Endothelial cell of umbilical vein (primary cell): Measurements from ENCODE around the gene KCNQ5. TPM values are rescaled to one million over a fixed set of nuclear protein-coding genes. Genes with fewer than 3 reads are reported as not detected.

Experiments
- BruUV-seq: library from RNA; stranded (reverse); fragments of 400-500 nt; replicated peaks from 2 replicates; lab custom pipeline; 2021; lab: Mats Ljungman, UMichigan
- CTCF ChIA-PET: fragments of 300-600, 350-600 bp; sonication (Branson Sonifier 250); formaldehyde crosslinking; loops from one replicate; lab custom pipeline; 2021; ENCODE audit warnings: antibody characterized with exemption, inconsistent platforms; lab: Charles Lee
- POLR2A ChIA-PET: fragments of 300-600, 350-600 bp; sonication (Branson Sonifier 250); formaldehyde crosslinking; loops from one replicate; lab custom pipeline; 2021; ENCODE audit warnings: antibody characterized with exemption, inconsistent platforms; lab: Charles Lee
- DNase-seq: peaks from one replicate; pipeline ENCODE4 v3.0.0-alpha.2; 2011; ENCODE audit warnings: low read depth, low spot score
- FAIRE-seq: peaks from 2 replicates; lab custom pipeline; 2011; peaks lifted over from hg19 to GRCh38; lab: Jason Lieb, UNC
- H2AFZ ChIP-seq: 2 replicates; pipeline ENCODE4 v1.6.0; 2012; ENCODE audit warnings: low read depth, low read length, control low read depth, inconsistent platforms
- H3K27ac ChIP-seq: 2 replicates; pipeline ENCODE4 v1.5.1; 2011; ENCODE audit warnings: low read depth, mild to moderate bottlenecking, control low read depth, low read length, moderate library complexity; ENCODE audit not compliant: insufficient read depth
- H3K27me3 ChIP-seq, 2 experiments: 2 replicates each; pipeline versions ENCODE4 v1.6.0 to v1.6.1; 2011; ENCODE audit warnings: low read length in 2 of 2, mixed read lengths in 1 of 2; ENCODE audit not compliant: control insufficient read depth in 2 of 2, insufficient read depth in 2 of 2
- H3K36me3 ChIP-seq, 2 experiments: 2 replicates in 1 of 2; 3 replicates in 1 of 2; pipeline ENCODE4 v1.5.1; 2011; ENCODE audit warnings: low read length in 2 of 2, mild to moderate bottlenecking in 1 of 2, moderate library complexity in 1 of 2; ENCODE audit not compliant: control insufficient read depth in 2 of 2, insufficient read depth in 2 of 2; ENCODE audit errors: extremely low read depth in 1 of 2
- H3K4me1 ChIP-seq: 3 replicates; pipeline ENCODE4 v1.5.1; 2011; ENCODE audit warnings: mild to moderate bottlenecking, low read length; ENCODE audit not compliant: control insufficient read depth, insufficient read depth; ENCODE audit errors: extremely low read depth
- H3K4me2 ChIP-seq: 2 replicates; pipeline ENCODE4 v1.6.1; 2011; ENCODE audit warnings: low read length, control low read depth, mixed read lengths; ENCODE audit not compliant: insufficient read depth
- H3K4me3 ChIP-seq, 3 experiments: fragments of 200-600 bp in 1 of 3; sonication (generic), shearing (Covaris generic) in 1 of 3; replicated peaks in 1 of 3; 2 replicates each; pipeline ENCODE4 v1.5.1; 2011 to 2016; ENCODE audit warnings: control low read depth in 3 of 3, low read length in 3 of 3, mild to moderate bottlenecking in 2 of 3, inconsistent platforms in 1 of 3, low read depth in 1 of 3, moderate library complexity in 1 of 3; ENCODE audit not compliant: insufficient read depth in 1 of 3
- H3K79me2 ChIP-seq: 2 replicates; pipeline ENCODE4 v1.6.0; 2012; ENCODE audit warnings: low read length, inconsistent platforms; ENCODE audit not compliant: control insufficient read depth, insufficient read depth
- H3K9ac ChIP-seq: replicated peaks from 2 replicates; pipeline ENCODE3; 2011; ENCODE audit warnings: low read length, control low read depth; ENCODE audit not compliant: insufficient read depth; ENCODE audit errors: extremely low read depth
- H3K9me1 ChIP-seq: replicated peaks from 3 replicates; pipeline ENCODE4 v1.6.0; 2011; ENCODE audit warnings: mild to moderate bottlenecking, low read length; ENCODE audit not compliant: control insufficient read depth, insufficient read depth; ENCODE audit errors: extremely low read depth
- H3K9me3 ChIP-seq: replicated peaks from 2 replicates; pipeline ENCODE4 v1.5.1; 2012; ENCODE audit warnings: low read length, inconsistent platforms; ENCODE audit not compliant: control insufficient read depth, insufficient read depth
- H4K20me1 ChIP-seq: replicated peaks from 2 replicates; pipeline ENCODE3; 2011; ENCODE audit warnings: mild to moderate bottlenecking, low read length; ENCODE audit not compliant: control insufficient read depth, insufficient read depth; ENCODE audit errors: extremely low read depth
- EZH2 ChIP-seq: IDR thresholded peaks from 2 replicates; pipeline ENCODE4 v1.6.1; 2012; ENCODE audit warnings: borderline replicate concordance, low read depth, mild to moderate bottlenecking, moderate library complexity, low read length, inconsistent platforms; ENCODE audit not compliant: severe bottlenecking
- FOS ChIP-seq: IDR thresholded peaks from 2 replicates; pipeline ENCODE4 v1.6.1; 2011; ENCODE audit warnings: mild to moderate bottlenecking, low read length, moderate library complexity, borderline replicate concordance; ENCODE audit not compliant: insufficient read depth
- GATA2 ChIP-seq: IDR thresholded peaks from 2 replicates; pipeline ENCODE4 v1.7.0; 2011; ENCODE audit warnings: low read depth, mild to moderate bottlenecking, moderate library complexity, mixed read lengths, low read length; ENCODE audit not compliant: insufficient read length, insufficient read depth
- JUN ChIP-seq: IDR thresholded peaks from 2 replicates; pipeline ENCODE4 v1.6.1; 2011; ENCODE audit warnings: borderline replicate concordance, low read depth; ENCODE audit not compliant: insufficient read length, insufficient read depth
- POLR2A ChIP-seq: IDR thresholded peaks from 2 replicates; pipeline ENCODE4 v1.6.1; 2012; ENCODE audit warnings: low read depth, mild to moderate bottlenecking, control low read depth, low read length
- POLR2AphosphoS5 ChIP-seq: IDR thresholded peaks from 2 replicates; pipeline ENCODE4 v1.6.1; 2012; ENCODE audit warnings: low read depth, mild to moderate bottlenecking, control low read depth, low read length, moderate library complexity; ENCODE audit not compliant: insufficient read depth
- dilution Hi-C: fragments of 300-500 bp; cut with MboI; formaldehyde crosslinking; loops from one replicate; pipeline ENCODE4 v1.15.0; 2019; ENCODE audit warnings: low sequenced_read_pairs; ENCODE audit not compliant: extremely low pct_ligation_motif_present
- intact Hi-C: fragments of 100-400 bp; cut with micrococcal nuclease; formaldehyde crosslinking; loops from one replicate; pipeline ENCODE4 v1.10.0; 2022
- polyA plus RNA-seq, 4 experiments: library from polyadenylated mRNA; depleted of rRNA in 3 of 4; stranded (reverse) in 3 of 4; unstranded in 1 of 4; fragments of >200 nt; gene quantifications; 2 replicates each; pipeline versions ENCODE4 v1.2.1 to v1.2.3, GENCODE V29; 2011 to 2012; ENCODE audit warnings: missing spikeins in 1 of 4
- total RNA-seq: library from RNA; stranded (reverse); gene quantifications from 2 replicates; pipeline ENCODE4 v1.2.3, GENCODE V29; 2021
- TF ChIP-seq, protein P1 (sequence below), 2 donors: IDR thresholded peaks; 1 replicate in 1 of 2; 2 replicates in 1 of 2; pipeline ENCODE4 v1.5.1; 2011; ENCODE audit warnings: low read length in 2 of 2, mild to moderate bottlenecking in 2 of 2, moderate library complexity in 2 of 2, control low read depth in 1 of 2, inconsistent platforms in 1 of 2, low read depth in 1 of 2; ENCODE audit not compliant: insufficient read depth in 1 of 2; ENCODE audit errors: extremely low read depth in 1 of 2
- TF ChIP-seq, protein P2 (sequence below): IDR thresholded peaks from 2 replicates; pipeline ENCODE4 v1.6.1; 2011; ENCODE audit not compliant: insufficient read depth, insufficient read length

Gene KCNQ5
- total and polyA plus RNA-seq, 2 donors (not counting 3 experiments of a cell fraction or from before 2014, with no cell fraction given) = 0.22 TPM; not detected in 1

DNA sequence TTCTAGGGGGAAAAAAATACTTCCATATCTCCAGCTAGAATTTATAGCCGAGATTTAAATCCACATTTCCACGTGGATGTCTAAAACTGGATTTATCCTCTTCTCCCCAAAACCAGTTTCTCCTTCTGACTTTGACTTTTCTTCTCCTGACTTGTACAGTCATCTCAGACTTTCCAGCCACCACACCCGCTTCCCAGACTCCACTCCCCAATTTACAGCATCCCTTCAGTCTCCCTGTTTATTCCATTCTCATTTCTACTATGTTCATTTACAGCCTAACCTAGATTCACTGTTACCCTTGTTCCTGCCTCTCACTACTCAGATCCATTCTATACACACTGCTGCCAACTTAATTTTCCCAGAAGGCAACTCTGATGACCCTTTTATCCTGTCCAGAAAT is 378.6 kb downstream of the KCNQ5 start:
- H3K36me3 ChIP-seq = no peaks in the 10 kb centered on the region
- H3K9ac ChIP-seq = no peak overlapping the region
- BruUV-seq = no TSS peak
- no peaks in the 10 kb centered on the region for H3K9me3 ChIP-seq
- no peak overlapping the region for H3K4me2 ChIP-seq
- no peak overlapping the region for H3K4me3 ChIP-seq
- no peak for FAIRE-seq
- H3K27me3 ChIP-seq = no peaks in the 10 kb centered on the region
- dilution Hi-C loops = no loop called here
- H2AFZ ChIP-seq = no peak overlapping the region
- no peak for DNase-seq
- ChIA-PET POLR2A (no interaction called here), CTCF (no interaction called here)
- TF ChIP-seq FOS (no peak), EZH2 (no peak), JUN (no peak)
- TF ChIP-seq, protein P1, sequence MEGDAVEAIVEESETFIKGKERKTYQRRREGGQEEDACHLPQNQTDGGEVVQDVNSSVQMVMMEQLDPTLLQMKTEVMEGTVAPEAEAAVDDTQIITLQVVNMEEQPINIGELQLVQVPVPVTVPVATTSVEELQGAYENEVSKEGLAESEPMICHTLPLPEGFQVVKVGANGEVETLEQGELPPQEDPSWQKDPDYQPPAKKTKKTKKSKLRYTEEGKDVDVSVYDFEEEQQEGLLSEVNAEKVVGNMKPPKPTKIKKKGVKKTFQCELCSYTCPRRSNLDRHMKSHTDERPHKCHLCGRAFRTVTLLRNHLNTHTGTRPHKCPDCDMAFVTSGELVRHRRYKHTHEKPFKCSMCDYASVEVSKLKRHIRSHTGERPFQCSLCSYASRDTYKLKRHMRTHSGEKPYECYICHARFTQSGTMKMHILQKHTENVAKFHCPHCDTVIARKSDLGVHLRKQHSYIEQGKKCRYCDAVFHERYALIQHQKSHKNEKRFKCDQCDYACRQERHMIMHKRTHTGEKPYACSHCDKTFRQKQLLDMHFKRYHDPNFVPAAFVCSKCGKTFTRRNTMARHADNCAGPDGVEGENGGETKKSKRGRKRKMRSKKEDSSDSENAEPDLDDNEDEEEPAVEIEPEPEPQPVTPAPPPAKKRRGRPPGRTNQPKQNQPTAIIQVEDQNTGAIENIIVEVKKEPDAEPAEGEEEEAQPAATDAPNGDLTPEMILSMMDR (IDR thresholded peaks at IDR 0.05; ENCODE audit: extremely low read depth in 1 of 2, insufficient read depth in 1 of 2, low read depth in 1 of 2, low read length in 2 of 2) = no peak
- intact Hi-C loops = no loop called here
- H3K27ac ChIP-seq = no peak overlapping the region
- H3K79me2 ChIP-seq = no peaks in the 10 kb centered on the region
- H3K9me1 ChIP-seq = no peaks in the 10 kb centered on the region
- no peaks in the 10 kb centered on the region for H4K20me1 ChIP-seq
- H3K4me1 ChIP-seq = no peaks in the 10 kb centered on the region

DNA sequence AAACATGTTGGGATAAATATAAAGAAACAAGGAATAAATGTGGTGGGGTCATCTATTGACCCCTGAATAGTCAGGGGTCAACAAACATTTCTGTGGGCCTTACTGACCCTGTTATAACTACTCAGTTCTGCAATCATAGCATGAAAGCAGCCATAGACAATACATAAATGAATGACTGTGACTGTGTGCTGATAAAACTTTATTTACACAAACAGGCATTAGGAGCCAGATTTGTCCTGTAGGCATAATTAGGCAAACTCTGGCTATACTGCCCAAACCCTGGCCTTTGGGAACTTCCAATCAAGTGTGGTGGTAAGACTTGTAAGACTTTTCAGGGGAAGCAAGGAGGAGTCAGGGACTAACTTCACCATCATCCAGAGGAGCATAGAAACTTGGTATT is 380.7 kb downstream of the KCNQ5 start:
- H3K27me3 ChIP-seq = no peaks in the 10 kb centered on the region
- H3K36me3 ChIP-seq = no peaks in the 10 kb centered on the region
- no TSS peak for BruUV-seq
- H3K9me1 ChIP-seq = no peaks in the 10 kb centered on the region
- H3K79me2 ChIP-seq = no peaks in the 10 kb centered on the region
- TF ChIP-seq POLR2A = no peak
- TF ChIP-seq, protein P1 (IDR thresholded peaks at IDR 0.05; ENCODE audit: extremely low read depth in 1 of 2, insufficient read depth in 1 of 2, low read depth in 1 of 2, low read length in 2 of 2) = no peak
- TF ChIP-seq EZH2 = no peak
- TF ChIP-seq, protein P2, sequence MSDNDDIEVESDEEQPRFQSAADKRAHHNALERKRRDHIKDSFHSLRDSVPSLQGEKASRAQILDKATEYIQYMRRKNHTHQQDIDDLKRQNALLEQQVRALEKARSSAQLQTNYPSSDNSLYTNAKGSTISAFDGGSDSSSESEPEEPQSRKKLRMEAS = no peak
- no peak for TF ChIP-seq POLR2AphosphoS5
- no peak for TF ChIP-seq FOS
- TF ChIP-seq JUN = no peak
- TF ChIP-seq GATA2 = no peak
- H4K20me1 ChIP-seq = no peaks in the 10 kb centered on the region
- H3K9me3 ChIP-seq = no peaks in the 10 kb centered on the region
- H3K4me2 ChIP-seq = no peak overlapping the region
- H3K4me1 ChIP-seq = no peaks in the 10 kb centered on the region
- no peak overlapping the region for H3K27ac ChIP-seq
- POLR2A ChIA-PET = no interaction called here
- intact Hi-C loops (no loop called here), dilution Hi-C loops (no loop called here)
- DNase-seq (no peak), FAIRE-seq (no peak)
- no peak overlapping the region for H2AFZ ChIP-seq
- H3K4me3 ChIP-seq = no peak overlapping the region
- H3K9ac ChIP-seq = no peak overlapping the region
- CTCF ChIA-PET = no interaction called here
